Measurements from ENCODE around the gene RAB11FIP5. TPM values are rescaled to one million over a fixed set of nuclear protein-coding genes. Genes with fewer than 3 reads are reported as not detected.

Gene RAB11FIP5
- total and polyA plus RNA-seq, 9 of the 15 experiments (the other 6 are each of a cell fraction or from before 2014, with no cell fraction given), result 1.7 to 14.4 (median 6.4) TPM

DNA sequence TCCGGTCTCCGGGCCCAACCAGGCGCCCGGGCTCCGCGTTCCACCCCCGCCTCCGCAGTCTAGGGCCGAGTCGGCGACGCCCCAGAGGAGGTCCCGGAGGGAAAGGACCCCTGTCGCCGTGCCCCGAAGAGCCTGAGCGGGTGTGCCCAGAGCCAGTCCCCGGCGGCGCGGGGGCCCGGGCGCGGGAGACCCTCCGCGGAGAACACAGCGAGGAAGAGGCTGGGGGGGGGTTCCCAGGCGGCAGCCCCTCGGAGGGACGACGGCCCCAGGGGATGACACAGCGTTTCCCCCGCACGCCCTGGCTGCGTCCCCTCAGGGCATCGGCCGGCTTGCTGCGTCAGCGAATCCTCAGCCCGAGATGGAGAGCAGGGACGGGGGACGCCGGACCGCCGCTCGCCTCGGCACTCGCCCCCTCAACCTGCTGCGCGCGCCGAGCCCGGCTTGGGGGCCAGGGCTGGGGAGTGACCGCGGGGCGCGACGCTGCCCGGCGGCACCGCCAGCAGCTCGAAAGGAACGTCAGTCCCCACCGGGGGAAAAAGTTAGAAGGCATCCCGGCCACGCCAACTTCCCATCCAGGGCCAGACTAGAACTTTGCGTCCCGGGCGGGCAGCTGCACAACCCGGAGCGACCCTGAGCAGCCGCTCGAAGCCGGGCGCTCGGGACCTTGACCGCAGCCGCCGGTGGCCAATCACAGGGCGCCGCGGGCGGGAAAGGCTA lies 41.9 kb downstream of the RAB11FIP5 start (continued):
- TF ChIP-seq, protein P1, sequence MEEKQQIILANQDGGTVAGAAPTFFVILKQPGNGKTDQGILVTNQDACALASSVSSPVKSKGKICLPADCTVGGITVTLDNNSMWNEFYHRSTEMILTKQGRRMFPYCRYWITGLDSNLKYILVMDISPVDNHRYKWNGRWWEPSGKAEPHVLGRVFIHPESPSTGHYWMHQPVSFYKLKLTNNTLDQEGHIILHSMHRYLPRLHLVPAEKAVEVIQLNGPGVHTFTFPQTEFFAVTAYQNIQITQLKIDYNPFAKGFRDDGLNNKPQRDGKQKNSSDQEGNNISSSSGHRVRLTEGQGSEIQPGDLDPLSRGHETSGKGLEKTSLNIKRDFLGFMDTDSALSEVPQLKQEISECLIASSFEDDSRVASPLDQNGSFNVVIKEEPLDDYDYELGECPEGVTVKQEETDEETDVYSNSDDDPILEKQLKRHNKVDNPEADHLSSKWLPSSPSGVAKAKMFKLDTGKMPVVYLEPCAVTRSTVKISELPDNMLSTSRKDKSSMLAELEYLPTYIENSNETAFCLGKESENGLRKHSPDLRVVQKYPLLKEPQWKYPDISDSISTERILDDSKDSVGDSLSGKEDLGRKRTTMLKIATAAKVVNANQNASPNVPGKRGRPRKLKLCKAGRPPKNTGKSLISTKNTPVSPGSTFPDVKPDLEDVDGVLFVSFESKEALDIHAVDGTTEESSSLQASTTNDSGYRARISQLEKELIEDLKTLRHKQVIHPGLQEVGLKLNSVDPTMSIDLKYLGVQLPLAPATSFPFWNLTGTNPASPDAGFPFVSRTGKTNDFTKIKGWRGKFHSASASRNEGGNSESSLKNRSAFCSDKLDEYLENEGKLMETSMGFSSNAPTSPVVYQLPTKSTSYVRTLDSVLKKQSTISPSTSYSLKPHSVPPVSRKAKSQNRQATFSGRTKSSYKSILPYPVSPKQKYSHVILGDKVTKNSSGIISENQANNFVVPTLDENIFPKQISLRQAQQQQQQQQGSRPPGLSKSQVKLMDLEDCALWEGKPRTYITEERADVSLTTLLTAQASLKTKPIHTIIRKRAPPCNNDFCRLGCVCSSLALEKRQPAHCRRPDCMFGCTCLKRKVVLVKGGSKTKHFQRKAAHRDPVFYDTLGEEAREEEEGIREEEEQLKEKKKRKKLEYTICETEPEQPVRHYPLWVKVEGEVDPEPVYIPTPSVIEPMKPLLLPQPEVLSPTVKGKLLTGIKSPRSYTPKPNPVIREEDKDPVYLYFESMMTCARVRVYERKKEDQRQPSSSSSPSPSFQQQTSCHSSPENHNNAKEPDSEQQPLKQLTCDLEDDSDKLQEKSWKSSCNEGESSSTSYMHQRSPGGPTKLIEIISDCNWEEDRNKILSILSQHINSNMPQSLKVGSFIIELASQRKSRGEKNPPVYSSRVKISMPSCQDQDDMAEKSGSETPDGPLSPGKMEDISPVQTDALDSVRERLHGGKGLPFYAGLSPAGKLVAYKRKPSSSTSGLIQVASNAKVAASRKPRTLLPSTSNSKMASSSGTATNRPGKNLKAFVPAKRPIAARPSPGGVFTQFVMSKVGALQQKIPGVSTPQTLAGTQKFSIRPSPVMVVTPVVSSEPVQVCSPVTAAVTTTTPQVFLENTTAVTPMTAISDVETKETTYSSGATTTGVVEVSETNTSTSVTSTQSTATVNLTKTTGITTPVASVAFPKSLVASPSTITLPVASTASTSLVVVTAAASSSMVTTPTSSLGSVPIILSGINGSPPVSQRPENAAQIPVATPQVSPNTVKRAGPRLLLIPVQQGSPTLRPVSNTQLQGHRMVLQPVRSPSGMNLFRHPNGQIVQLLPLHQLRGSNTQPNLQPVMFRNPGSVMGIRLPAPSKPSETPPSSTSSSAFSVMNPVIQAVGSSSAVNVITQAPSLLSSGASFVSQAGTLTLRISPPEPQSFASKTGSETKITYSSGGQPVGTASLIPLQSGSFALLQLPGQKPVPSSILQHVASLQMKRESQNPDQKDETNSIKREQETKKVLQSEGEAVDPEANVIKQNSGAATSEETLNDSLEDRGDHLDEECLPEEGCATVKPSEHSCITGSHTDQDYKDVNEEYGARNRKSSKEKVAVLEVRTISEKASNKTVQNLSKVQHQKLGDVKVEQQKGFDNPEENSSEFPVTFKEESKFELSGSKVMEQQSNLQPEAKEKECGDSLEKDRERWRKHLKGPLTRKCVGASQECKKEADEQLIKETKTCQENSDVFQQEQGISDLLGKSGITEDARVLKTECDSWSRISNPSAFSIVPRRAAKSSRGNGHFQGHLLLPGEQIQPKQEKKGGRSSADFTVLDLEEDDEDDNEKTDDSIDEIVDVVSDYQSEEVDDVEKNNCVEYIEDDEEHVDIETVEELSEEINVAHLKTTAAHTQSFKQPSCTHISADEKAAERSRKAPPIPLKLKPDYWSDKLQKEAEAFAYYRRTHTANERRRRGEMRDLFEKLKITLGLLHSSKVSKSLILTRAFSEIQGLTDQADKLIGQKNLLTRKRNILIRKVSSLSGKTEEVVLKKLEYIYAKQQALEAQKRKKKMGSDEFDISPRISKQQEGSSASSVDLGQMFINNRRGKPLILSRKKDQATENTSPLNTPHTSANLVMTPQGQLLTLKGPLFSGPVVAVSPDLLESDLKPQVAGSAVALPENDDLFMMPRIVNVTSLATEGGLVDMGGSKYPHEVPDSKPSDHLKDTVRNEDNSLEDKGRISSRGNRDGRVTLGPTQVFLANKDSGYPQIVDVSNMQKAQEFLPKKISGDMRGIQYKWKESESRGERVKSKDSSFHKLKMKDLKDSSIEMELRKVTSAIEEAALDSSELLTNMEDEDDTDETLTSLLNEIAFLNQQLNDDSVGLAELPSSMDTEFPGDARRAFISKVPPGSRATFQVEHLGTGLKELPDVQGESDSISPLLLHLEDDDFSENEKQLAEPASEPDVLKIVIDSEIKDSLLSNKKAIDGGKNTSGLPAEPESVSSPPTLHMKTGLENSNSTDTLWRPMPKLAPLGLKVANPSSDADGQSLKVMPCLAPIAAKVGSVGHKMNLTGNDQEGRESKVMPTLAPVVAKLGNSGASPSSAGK (IDR thresholded peaks at IDR 0.05), result peak; percentile 44; the same call in 1 of the 2 replicates
- TF ChIP-seq, protein P2, sequence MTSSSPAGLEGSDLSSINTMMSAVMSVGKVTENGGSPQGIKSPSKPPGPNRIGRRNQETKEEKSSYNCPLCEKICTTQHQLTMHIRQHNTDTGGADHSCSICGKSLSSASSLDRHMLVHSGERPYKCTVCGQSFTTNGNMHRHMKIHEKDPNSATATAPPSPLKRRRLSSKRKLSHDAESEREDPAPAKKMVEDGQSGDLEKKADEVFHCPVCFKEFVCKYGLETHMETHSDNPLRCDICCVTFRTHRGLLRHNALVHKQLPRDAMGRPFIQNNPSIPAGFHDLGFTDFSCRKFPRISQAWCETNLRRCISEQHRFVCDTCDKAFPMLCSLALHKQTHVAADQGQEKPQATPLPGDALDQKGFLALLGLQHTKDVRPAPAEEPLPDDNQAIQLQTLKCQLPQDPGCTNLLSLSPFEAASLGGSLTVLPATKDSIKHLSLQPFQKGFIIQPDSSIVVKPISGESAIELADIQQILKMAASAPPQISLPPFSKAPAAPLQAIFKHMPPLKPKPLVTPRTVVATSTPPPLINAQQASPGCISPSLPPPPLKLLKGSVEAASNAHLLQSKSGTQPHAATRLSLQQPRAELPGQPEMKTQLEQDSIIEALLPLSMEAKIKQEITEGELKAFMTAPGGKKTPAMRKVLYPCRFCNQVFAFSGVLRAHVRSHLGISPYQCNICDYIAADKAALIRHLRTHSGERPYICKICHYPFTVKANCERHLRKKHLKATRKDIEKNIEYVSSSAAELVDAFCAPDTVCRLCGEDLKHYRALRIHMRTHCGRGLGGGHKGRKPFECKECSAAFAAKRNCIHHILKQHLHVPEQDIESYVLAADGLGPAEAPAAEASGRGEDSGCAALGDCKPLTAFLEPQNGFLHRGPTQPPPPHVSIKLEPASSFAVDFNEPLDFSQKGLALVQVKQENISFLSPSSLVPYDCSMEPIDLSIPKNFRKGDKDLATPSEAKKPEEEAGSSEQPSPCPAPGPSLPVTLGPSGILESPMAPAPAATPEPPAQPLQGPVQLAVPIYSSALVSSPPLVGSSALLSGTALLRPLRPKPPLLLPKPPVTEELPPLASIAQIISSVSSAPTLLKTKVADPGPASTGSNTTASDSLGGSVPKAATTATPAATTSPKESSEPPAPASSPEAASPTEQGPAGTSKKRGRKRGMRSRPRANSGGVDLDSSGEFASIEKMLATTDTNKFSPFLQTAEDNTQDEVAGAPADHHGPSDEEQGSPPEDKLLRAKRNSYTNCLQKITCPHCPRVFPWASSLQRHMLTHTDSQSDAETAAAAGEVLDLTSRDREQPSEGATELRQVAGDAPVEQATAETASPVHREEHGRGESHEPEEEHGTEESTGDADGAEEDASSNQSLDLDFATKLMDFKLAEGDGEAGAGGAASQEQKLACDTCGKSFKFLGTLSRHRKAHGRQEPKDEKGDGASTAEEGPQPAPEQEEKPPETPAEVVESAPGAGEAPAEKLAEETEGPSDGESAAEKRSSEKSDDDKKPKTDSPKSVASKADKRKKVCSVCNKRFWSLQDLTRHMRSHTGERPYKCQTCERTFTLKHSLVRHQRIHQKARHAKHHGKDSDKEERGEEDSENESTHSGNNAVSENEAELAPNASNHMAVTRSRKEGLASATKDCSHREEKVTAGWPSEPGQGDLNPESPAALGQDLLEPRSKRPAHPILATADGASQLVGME (CRISPR knock-in tag; IDR thresholded peaks at IDR 0.05), result no peak
- TF ChIP-seq, protein P3, sequence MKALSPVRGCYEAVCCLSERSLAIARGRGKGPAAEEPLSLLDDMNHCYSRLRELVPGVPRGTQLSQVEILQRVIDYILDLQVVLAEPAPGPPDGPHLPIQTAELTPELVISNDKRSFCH (CRISPR knock-in tag; IDR thresholded peaks at IDR 0.05), result no peak
- TF ChIP-seq, protein P3 (tag; IDR thresholded peaks at IDR 0.05), result no peak
- TF ChIP-seq ARID1B (IDR thresholded peaks at IDR 0.05) (0 out of 2 replicates have a peak, but pooled peaks have one; percentile 41), ZNF699 (CRISPR knock-in tag; IDR thresholded peaks at IDR 0.05; ENCODE audit: insufficient replicate concordance) (no peak), CREB1 (IDR thresholded peaks at IDR 0.05) (no peak), CREB1 (CRISPR knock-in tag; IDR thresholded peaks at IDR 0.05) (peak; percentile 14; the same call in 1 of the 2 replicates)
